B cell (primary cell): ENCODE results near the gene CAMTA1. TPM values are rescaled to one million over a fixed set of nuclear protein-coding genes. Genes with fewer than 3 reads are reported as not detected.

ENCODE experiments used
- ATAC-seq: fragments of 200-7000 bp; cut with Tn5 transposase; one replicate; pipeline ENCODE4 v1.10.0; 2021; ENCODE audit warnings: low read depth, mild to moderate bottlenecking, moderate number of reproducible peaks, moderate library complexity
- CTCF ChIA-PET: fragments of 350-600 bp; sonication (Branson Sonifier 250); formaldehyde crosslinking; loops from one replicate; lab custom pipeline; 2021; ENCODE audit warnings: antibody characterized with exemption, inconsistent platforms; lab: Charles Lee
- POLR2A ChIA-PET: fragments of 350-600 bp; sonication (Branson Sonifier 250); formaldehyde crosslinking; loops from one replicate; lab custom pipeline; 2021; ENCODE audit warnings: antibody characterized with exemption; lab: Charles Lee
- DNase-seq: peaks from one replicate; pipeline ENCODE4 v3.0.0; 2013
- H2AFZ ChIP-seq: 2 replicates; pipeline ENCODE4 v1.6.1; 2012; ENCODE audit warnings: mild to moderate bottlenecking, low read depth, low read length; ENCODE audit not compliant: insufficient read depth, poor library complexity, severe bottlenecking
- H3K27ac ChIP-seq, 2 donors: 1 replicate in 1 of 2; 2 replicates in 1 of 2; pipeline ENCODE4 v1.5.1; 2012 to 2013; ENCODE audit warnings: low read length in 2 of 2, mild to moderate bottlenecking in 2 of 2, moderate library complexity in 1 of 2
- H3K27me3 ChIP-seq, 4 experiments: fragments of 200-600 bp in 1 of 4; sonication (generic) in 1 of 4; replicated peaks in 1 of 4; 1 replicate in 2 of 4; 2 replicates in 2 of 4; pipeline versions ENCODE4 v1.6.1 to v1.7.0; 2013 to 2016; ENCODE audit warnings: low read length in 3 of 4, mild to moderate bottlenecking in 2 of 4, mixed read lengths in 1 of 4, moderate library complexity in 1 of 4; ENCODE audit not compliant: insufficient read depth in 4 of 4, control insufficient read depth in 3 of 4; ENCODE audit errors: control extremely low read depth in 1 of 4
- H3K36me3 ChIP-seq, 2 experiments: replicated peaks in 1 of 2; 1 replicate in 1 of 2; 2 replicates in 1 of 2; pipeline versions ENCODE4 v1.6.1 to v1.7.1; 2013; ENCODE audit warnings: low read length in 1 of 2; ENCODE audit not compliant: insufficient read depth in 2 of 2, control insufficient read depth in 1 of 2; ENCODE audit errors: control extremely low read depth in 1 of 2, extremely low read depth in 1 of 2
- H3K4me1 ChIP-seq, 2 donors: fragments of 200-600 bp in 1 of 2; sonication (generic) in 1 of 2; 1 replicate in 1 of 2; 2 replicates in 1 of 2; pipeline versions ENCODE4 v1.5.1 to v1.6.1; 2013 to 2017; ENCODE audit warnings: low read length in 2 of 2; ENCODE audit not compliant: control insufficient read depth in 2 of 2, insufficient read depth in 2 of 2
- H3K4me2 ChIP-seq: replicated peaks from 2 replicates; pipeline ENCODE3; 2012; ENCODE audit warnings: mild to moderate bottlenecking, low read depth, low read length; ENCODE audit not compliant: poor library complexity, severe bottlenecking
- H3K4me3 ChIP-seq, 5 experiments: fragments of 200-600 bp in 1 of 5; sonication (generic) in 1 of 5; 1 replicate in 3 of 5; 2 replicates in 2 of 5; pipeline versions ENCODE4 v1.5.1 to v1.7.0; 2011 to 2016; ENCODE audit warnings: low read length in 4 of 5, mild to moderate bottlenecking in 4 of 5, low read depth in 2 of 5, control low read depth in 1 of 5, moderate library complexity in 1 of 5; ENCODE audit not compliant: insufficient read depth in 1 of 5; ENCODE audit errors: control extremely low read depth in 1 of 5, extremely low read depth in 1 of 5
- H3K79me2 ChIP-seq: fragments of 200-600 bp; sonication (generic); one replicate; pipeline ENCODE4 v1.6.0; 2016; ENCODE audit warnings: low read length; ENCODE audit not compliant: control insufficient read depth, insufficient read depth
- H3K9ac ChIP-seq: fragments of 200-600 bp; sonication (generic); 2 replicates; pipeline ENCODE4 v1.6.1; 2017; ENCODE audit warnings: mild to moderate bottlenecking, low read length, moderate library complexity
- H3K9me3 ChIP-seq, 3 donors: one replicate each; pipeline versions ENCODE4 v1.6.1 to v1.7.1; 2013; ENCODE audit warnings: low read length in 2 of 3; ENCODE audit not compliant: control insufficient read depth in 2 of 3, insufficient read depth in 1 of 3; ENCODE audit errors: control extremely low read depth in 1 of 3
- H4K20me1 ChIP-seq: 2 replicates; pipeline ENCODE4 v1.6.0; 2012; ENCODE audit warnings: mild to moderate bottlenecking, low read length; ENCODE audit not compliant: insufficient read depth, control insufficient read depth, poor library complexity, severe bottlenecking
- H3K27ac Mint-ChIP-seq: one replicate; pipeline ENCODE4 v1.8.0; 2021; ENCODE audit warnings: mixed read lengths
- H3K27me3 Mint-ChIP-seq: one replicate; pipeline ENCODE4 v1.8.0; 2021; ENCODE audit warnings: mixed read lengths
- H3K4me1 Mint-ChIP-seq: one replicate; pipeline ENCODE4 v1.8.0; 2021; ENCODE audit warnings: mixed read lengths
- H3K4me3 Mint-ChIP-seq: one replicate; pipeline ENCODE4 v1.8.0; 2021; ENCODE audit warnings: mixed read lengths
- H3K9me3 Mint-ChIP-seq: one replicate; pipeline ENCODE4 v1.8.0; 2022; ENCODE audit warnings: mixed read lengths; ENCODE audit not compliant: insufficient read depth
- EZH2 ChIP-seq: IDR thresholded peaks from 2 replicates; pipeline ENCODE4 v1.6.1; 2012; ENCODE audit warnings: borderline replicate concordance, low read depth, mild to moderate bottlenecking, moderate library complexity, low read length; ENCODE audit not compliant: insufficient read depth, poor library complexity, severe bottlenecking
- WGBS: methylation state at CpG from one replicate; pipeline ENCODE4 v1.1.5; 2013; ENCODE audit warnings: missing lambda C conversion rate; ENCODE audit not compliant: insufficient coverage; 5-methylcytosine and 5-hydroxymethylcytosine counted together
- intact Hi-C: fragments of 100-400 bp; cut with micrococcal nuclease; formaldehyde crosslinking; loops from one replicate; pipeline ENCODE4 v1.10.0; 2022
- polyA plus RNA-seq: library from polyadenylated mRNA; depleted of rRNA; stranded (reverse); fragments of >200 nt; gene quantifications from 2 replicates; pipeline ENCODE4 v1.2.3, GENCODE V29; 2012
- total RNA-seq, 2 donors: library from RNA; stranded (reverse); fragments of 120-200 nt in 1 of 2; gene quantifications; 1 replicate in 1 of 2; 2 replicates in 1 of 2; pipeline versions ENCODE4 v1.2.3 to v1.2.4, GENCODE V29; 2013 to 2022
- TF ChIP-seq, protein P1 (sequence below): fragments of 200-600 bp; IDR thresholded peaks from one replicate; pipeline ENCODE4 v1.8.0; 2022; ENCODE audit warnings: antibody characterized with exemption, mild to moderate bottlenecking

Gene CAMTA1
- total and polyA plus RNA-seq, 2 donors (not counting 1 experiment from before 2014, with no cell fraction given), result 42.2 to 45.7 TPM

DNA sequence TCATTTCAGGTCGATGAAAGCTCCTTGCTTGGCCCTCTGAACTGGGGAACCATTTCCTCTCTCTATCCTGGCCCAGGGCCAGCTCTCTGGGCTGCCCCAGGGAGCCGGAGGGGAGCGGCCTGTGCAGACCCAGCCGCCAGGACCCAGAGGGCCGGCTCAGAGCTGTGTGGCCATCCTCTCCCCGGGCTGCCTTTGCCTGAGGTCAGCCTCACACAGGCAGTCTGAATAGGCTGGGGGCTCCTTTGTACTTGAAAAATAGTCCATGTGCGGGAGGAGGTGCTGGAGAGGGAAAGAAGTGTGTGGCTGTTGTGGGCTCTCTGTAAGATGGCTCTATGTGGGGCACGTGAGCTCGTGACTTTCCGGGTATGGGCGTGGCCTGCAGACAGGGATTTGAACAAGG is 710.7 kb downstream of the CAMTA1 start:
- DNase-seq (no peak), ATAC-seq (no peak)
- Mint-ChIP-seq H3K4me1 (no peaks in the 10 kb centered on the region), H3K4me3 (no peak overlapping the region), H3K27me3 (no peaks in the 10 kb centered on the region), H3K9me3 (peaks cover 2% of the 10 kb centered on the region), H3K27ac (no peak overlapping the region)
- Histone ChIP-seq H3K9ac (no peak overlapping the region), H3K27me3 (no peaks in the 10 kb centered on the region), H3K4me2 (no peak overlapping the region), H2AFZ (no peak overlapping the region), H4K20me1 (no peaks in the 10 kb centered on the region), H3K79me2 (no peaks in the 10 kb centered on the region), H3K4me1 (no peaks in the 10 kb centered on the region), H3K36me3 (no peaks in the 10 kb centered on the region), H3K9me3 (peaks cover 0 to 8% (median 0%) of the 10 kb centered on the region in 3 donors), H3K27ac (no peak overlapping the region), H3K4me3 (no peak overlapping the region)
- CTCF ChIA-PET, result no interaction called here
- 80% methylated on average over 10 of the region's 11 CpGs for WGBS
- intact Hi-C loops, result no loop called here
- TF ChIP-seq EZH2, result no peak
- TF ChIP-seq, protein P1, sequence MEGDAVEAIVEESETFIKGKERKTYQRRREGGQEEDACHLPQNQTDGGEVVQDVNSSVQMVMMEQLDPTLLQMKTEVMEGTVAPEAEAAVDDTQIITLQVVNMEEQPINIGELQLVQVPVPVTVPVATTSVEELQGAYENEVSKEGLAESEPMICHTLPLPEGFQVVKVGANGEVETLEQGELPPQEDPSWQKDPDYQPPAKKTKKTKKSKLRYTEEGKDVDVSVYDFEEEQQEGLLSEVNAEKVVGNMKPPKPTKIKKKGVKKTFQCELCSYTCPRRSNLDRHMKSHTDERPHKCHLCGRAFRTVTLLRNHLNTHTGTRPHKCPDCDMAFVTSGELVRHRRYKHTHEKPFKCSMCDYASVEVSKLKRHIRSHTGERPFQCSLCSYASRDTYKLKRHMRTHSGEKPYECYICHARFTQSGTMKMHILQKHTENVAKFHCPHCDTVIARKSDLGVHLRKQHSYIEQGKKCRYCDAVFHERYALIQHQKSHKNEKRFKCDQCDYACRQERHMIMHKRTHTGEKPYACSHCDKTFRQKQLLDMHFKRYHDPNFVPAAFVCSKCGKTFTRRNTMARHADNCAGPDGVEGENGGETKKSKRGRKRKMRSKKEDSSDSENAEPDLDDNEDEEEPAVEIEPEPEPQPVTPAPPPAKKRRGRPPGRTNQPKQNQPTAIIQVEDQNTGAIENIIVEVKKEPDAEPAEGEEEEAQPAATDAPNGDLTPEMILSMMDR, result no peak
- POLR2A ChIA-PET, result no interaction called here

DNA sequence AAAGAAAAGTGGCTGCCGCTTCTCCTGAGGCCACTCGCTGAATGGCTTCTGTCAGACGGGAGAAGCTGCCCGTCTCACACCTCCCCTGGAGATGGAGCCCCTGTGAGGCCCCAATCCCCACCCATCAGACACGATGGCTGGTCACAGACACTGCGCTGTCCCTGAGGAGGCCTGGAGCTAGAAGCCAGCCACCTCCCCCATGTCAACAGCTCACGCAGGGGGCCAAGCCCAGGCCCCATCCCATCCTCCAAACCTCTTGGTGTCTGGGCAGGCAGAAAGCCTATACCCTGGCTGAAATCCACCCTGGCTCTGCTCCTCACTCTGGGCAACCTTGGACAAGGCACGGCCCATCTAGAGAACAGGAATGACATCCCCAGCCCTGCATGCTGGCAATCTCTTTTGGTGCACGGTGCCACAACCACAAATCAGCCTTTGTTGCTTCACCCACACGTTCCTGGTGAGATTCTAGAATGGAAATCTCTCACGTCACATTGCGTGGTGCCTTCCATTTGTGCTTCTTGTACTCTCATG is 711.9 kb downstream of the CAMTA1 start:
- Mint-ChIP-seq H3K27ac (no peak overlapping the region), H3K4me1 (no peaks in the 10 kb centered on the region), H3K9me3 (peaks cover 2% of the 10 kb centered on the region), H3K4me3 (no peak overlapping the region), H3K27me3 (no peaks in the 10 kb centered on the region)
- Histone ChIP-seq H4K20me1 (no peaks in the 10 kb centered on the region), H3K9ac (no peak overlapping the region), H3K27ac (no peak overlapping the region), H3K36me3 (no peaks in the 10 kb centered on the region), H3K4me1 (no peaks in the 10 kb centered on the region), H2AFZ (no peak overlapping the region), H3K4me3 (no peak overlapping the region), H3K79me2 (no peaks in the 10 kb centered on the region), H3K27me3 (no peaks in the 10 kb centered on the region), H3K4me2 (no peak overlapping the region), H3K9me3 (peaks cover 0 to 8% (median 0%) of the 10 kb centered on the region in 3 donors)
- no peak for ATAC-seq
- POLR2A ChIA-PET, result no interaction called here
- CTCF ChIA-PET, result no interaction called here
- no peak for TF ChIP-seq EZH2
- TF ChIP-seq, protein P1, result no peak
- intact Hi-C loops, result no loop called here
- DNase-seq, result no peak
- 92% methylated on average over 10 of the region's 12 CpGs for WGBS
